CD4-positive, alpha-beta T cell treated with Interleukin-2 at 100 ng/mL for 4 hours (primary cell): ENCODE measurements around the gene MS4A12.
"Not testable (repeated sequence)": the region's sequence is repeated elsewhere in the genome, so short reads cannot be mapped to it uniquely, and the experiment has no call there.

Source experiments
- DNase-seq: peaks from one replicate; pipeline ENCODE4 v3.0.0-alpha.2; 2020; ENCODE audit warnings: low spot score

Gene MS4A12

GRCh38 chr11:60512651-60513225, 20.2 kb downstream of the MS4A12 start:
- DNase-seq, result no peak

GRCh38 chr11:60513496-60514460, 21.2 kb downstream of the MS4A12 start:
- no peak for DNase-seq

- DNase-seq, result no peak
Measured at GRCh38 chr11:60515144-60515855, 22.7 kb downstream of the MS4A12 start, which contains the start of gene MS4A13. TSS of gene MS4A13 (plus strand) at chr11:60515392. CDS start at chr11:60518084, 2,692 bp downstream.

- DNase-seq, result no peak
Measured at GRCh38 chr11:60528465-60528864, 35.9 kb downstream of the MS4A12 start.

- DNase-seq, result no peak
Measured at GRCh38 chr11:60528934-60529333, 36.4 kb downstream of the MS4A12 start.

GRCh38 chr11:60530454-60531100, 38.0 kb downstream of the MS4A12 start:
- DNase-seq, result no peak

- not testable (repeated sequence) for DNase-seq
Measured at GRCh38 chr11:60532383-60532782, 39.8 kb downstream of the MS4A12 start.

GRCh38 chr11:60538627-60539026, 46.0 kb downstream of the MS4A12 start:
- not testable (repeated sequence) for DNase-seq

GRCh38 chr11:60544077-60544476, 51.5 kb downstream of the MS4A12 start:
- no peak for DNase-seq
